ENCODE data around the gene CMTR1. TPM values are rescaled to one million over a fixed set of nuclear protein-coding genes. Genes with fewer than 3 reads are reported as not detected.

Gene CMTR1
- total and polyA plus RNA-seq, 10 donors, result 19.4 to 62.4 (median 45.3) TPM

DNA sequence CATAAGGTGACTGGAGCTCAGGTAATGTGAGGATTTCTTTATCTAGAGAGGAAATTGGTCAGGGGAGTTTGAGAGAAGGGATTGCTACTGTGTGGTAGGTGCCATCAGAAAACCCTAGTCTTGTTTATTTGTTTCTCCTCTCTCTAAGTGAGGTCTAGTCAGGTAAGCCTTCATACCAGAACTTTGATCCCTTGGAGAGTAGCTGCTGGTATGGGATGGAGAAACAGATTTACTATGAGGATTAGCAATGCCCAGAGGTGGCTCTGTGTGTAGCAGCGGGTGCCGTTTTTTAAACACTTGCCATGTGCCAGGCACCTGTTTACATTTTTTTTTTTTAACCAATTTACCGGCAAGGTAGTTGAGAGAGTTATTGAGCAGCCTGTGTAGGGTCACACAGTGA, 19.5 kb downstream of the CMTR1 start:
- no peak overlapping the region for H3K27ac ChIP-seq
- 95 to 99% (median 96%) methylated on average over 3 of the region's 3 CpGs for WGBS, 5 donors
- no peaks in the 10 kb centered on the region for H3K9me3 ChIP-seq
- no peak for TF ChIP-seq POLR2A (IDR thresholded peaks at IDR 0.05)
- TF ChIP-seq, protein P1, sequence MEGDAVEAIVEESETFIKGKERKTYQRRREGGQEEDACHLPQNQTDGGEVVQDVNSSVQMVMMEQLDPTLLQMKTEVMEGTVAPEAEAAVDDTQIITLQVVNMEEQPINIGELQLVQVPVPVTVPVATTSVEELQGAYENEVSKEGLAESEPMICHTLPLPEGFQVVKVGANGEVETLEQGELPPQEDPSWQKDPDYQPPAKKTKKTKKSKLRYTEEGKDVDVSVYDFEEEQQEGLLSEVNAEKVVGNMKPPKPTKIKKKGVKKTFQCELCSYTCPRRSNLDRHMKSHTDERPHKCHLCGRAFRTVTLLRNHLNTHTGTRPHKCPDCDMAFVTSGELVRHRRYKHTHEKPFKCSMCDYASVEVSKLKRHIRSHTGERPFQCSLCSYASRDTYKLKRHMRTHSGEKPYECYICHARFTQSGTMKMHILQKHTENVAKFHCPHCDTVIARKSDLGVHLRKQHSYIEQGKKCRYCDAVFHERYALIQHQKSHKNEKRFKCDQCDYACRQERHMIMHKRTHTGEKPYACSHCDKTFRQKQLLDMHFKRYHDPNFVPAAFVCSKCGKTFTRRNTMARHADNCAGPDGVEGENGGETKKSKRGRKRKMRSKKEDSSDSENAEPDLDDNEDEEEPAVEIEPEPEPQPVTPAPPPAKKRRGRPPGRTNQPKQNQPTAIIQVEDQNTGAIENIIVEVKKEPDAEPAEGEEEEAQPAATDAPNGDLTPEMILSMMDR (IDR thresholded peaks at IDR 0.05 in 8 of 11, conservative IDR thresholded peaks at IDR 0.05 in 3 of 11), result no peak
- no peak for TF ChIP-seq POLR2AphosphoS5 (IDR thresholded peaks at IDR 0.05)
- H3K4me1 ChIP-seq, result peaks cover 0 to 3% (median 0%) of the 10 kb centered on the region in 6 donors
- no peak for DNase-seq
- intact Hi-C loops (cut with DNase I; ENCODE audit: low total_unique reads), result no loop called here
- peaks cover 2 to 100% (median 88%) of the 10 kb centered on the region in 6 donors for H3K36me3 ChIP-seq
- no peak overlapping the region for H3K4me3 ChIP-seq
- H3K27me3 ChIP-seq (replicated peaks in 1 of 7), result no peaks in the 10 kb centered on the region

DNA sequence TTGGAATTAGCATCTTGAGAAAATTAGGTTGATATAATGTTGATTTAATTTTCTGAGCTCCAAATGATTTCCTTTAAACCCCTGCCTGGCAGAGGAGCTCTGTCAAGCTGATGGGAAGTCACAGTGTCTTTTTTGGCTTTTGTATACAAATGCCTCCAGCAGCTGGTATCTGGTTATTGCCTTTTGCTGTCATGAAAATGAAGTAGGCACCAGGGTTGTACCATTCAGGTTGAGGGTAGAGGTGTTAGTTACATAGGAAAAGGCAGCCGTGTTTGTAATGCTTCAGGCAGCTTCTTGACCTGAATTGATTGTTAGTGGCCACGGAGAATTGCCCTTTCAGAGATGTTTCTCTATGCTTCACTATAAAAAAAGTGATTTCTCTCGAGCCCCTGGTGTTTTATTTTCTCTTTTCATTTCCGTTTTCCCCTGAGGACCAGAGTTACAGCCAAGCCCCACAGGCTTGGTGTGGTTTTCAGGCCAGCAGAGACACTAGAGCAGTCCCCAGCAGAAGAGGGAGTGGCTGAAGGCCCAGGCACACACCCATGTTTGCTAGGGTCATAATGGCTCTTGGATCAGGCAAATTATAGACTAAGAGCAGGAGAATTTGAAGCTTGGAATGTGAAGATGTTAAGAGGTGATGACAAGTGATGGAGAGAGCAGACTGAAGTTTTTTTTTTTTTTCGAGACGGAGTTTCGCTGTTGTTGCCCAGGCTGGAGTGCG, 21.6 kb downstream of the CMTR1 start:
- Histone ChIP-seq H3K4me3 (no peak overlapping the region), H3K4me1 (peaks cover 0 to 3% (median 0%) of the 10 kb centered on the region in 6 donors), H3K9me3 (no peaks in the 10 kb centered on the region), H3K27ac (no peak overlapping the region), H3K27me3 (replicated peaks in 1 of 7) (no peaks in the 10 kb centered on the region), H3K36me3 (peaks cover 2 to 100% (median 89%) of the 10 kb centered on the region in 6 donors)
- intact Hi-C loops (cut with DNase I; ENCODE audit: low total_unique reads), result no loop called here
- no peak for TF ChIP-seq POLR2A (IDR thresholded peaks at IDR 0.05)
- 87 to 95% (median 94%) methylated on average over 8 of the region's 8 CpGs for WGBS, 5 donors
- no peak for DNase-seq

DNA sequence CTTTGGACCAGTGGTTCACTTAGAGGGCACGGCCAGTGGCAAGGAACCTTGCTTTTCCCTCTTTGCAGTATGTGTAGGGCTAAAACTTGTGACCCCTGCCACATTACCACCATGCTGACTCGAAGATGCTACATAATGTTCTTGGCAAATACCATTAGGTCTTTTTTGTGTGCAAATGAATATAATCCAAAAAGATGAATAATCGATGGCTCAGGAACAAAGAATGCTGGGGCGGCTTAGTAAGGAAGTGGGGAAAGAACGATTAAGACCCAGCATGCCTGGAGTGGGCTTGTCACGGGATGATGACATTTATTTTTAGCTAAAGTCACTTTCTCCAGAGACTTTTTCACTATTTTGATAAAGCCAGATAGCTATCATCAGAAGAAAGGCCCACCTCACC, 23.1 kb downstream of the CMTR1 start:
- H3K36me3 ChIP-seq, result peaks cover 2 to 100% (median 90%) of the 10 kb centered on the region in 6 donors
- no peak for DNase-seq
- no peak overlapping the region for H3K4me3 ChIP-seq
- H3K27me3 ChIP-seq (replicated peaks in 1 of 7), result no peaks in the 10 kb centered on the region
- H3K4me1 ChIP-seq, result peaks cover 0 to 3% (median 0%) of the 10 kb centered on the region in 6 donors
- WGBS, 5 donors, result 88 to 98% (median 92%) methylated on average over 6 of the region's 6 CpGs
- TF ChIP-seq POLR2AphosphoS5 (IDR thresholded peaks at IDR 0.05) (no peak), POLR2A (IDR thresholded peaks at IDR 0.05) (no peak)
- TF ChIP-seq, protein P1 (IDR thresholded peaks at IDR 0.05 in 8 of 11, conservative IDR thresholded peaks at IDR 0.05 in 3 of 11), result no peak
- no peak overlapping the region for H3K27ac ChIP-seq
- intact Hi-C loops (cut with DNase I; ENCODE audit: low total_unique reads), result no loop called here
- no peaks in the 10 kb centered on the region for H3K9me3 ChIP-seq

DNA sequence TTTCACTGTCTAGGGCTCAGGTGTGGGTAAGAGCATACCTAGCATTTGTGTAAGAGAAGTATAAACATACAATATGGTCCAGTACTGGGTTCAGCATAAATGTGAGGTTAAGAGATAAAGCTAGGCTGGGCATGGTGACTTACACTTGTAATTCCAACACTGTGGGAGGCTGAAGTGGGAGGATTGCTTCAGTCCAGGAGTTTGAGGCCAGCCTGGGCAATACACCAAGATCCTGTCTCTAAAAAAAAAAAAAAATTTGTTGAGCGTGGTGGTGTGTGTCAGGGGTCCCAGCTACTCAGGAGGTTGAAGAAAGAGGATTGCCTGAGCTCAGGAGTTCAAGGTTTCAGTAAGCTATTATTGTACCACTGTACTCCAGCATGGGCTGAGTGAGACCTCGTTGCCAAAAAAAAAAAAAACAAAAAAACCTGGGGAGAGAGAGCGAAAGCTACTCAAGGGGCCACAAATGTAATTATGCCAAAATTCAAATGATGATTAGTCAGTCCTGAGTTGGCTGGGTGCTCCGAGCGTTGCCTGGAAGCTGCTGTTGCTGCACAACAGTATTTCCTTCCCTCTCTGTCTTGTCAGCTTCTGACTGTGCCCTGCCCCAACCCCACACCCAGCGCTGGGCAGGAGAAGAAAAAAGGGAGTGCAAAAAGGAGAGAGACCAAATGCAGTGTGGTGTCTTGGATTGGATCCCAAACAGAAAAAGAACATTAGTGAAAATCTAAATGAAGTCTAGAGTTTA, 24.0 kb downstream of the CMTR1 start:
- H3K4me1 ChIP-seq, result peaks cover 0 to 3% (median 0%) of the 10 kb centered on the region in 6 donors
- no peaks in the 10 kb centered on the region for H3K27me3 ChIP-seq (replicated peaks in 1 of 7)
- no peak overlapping the region for H3K27ac ChIP-seq
- H3K36me3 ChIP-seq, result peaks cover 0 to 100% (median 90%) of the 10 kb centered on the region in 6 donors
- no peak overlapping the region for H3K4me3 ChIP-seq
- no peak for DNase-seq
- no peaks in the 10 kb centered on the region for H3K9me3 ChIP-seq
- TF ChIP-seq, protein P1 (IDR thresholded peaks at IDR 0.05 in 8 of 11, conservative IDR thresholded peaks at IDR 0.05 in 3 of 11), result no peak
- TF ChIP-seq POLR2AphosphoS5 (IDR thresholded peaks at IDR 0.05), result no peak
- intact Hi-C loops (cut with DNase I; ENCODE audit: low total_unique reads), result no loop called here
- WGBS, 5 donors, result 45 to 76% (median 67%) methylated on average over 6 of the region's 6 CpGs

Measured in spleen (tissue), 11 donors.